GM19193 (cell line): Measurements from ENCODE around the gene SMOC1.

ENCODE experiments used
- POLR2A ChIP-seq: IDR thresholded peaks from 4 replicates; pipeline ENCODE4 v1.6.1; 2011; ENCODE audit not compliant: insufficient read depth, insufficient read length; ENCODE audit errors: extremely low read depth

The SMOC1 gene

DNA sequence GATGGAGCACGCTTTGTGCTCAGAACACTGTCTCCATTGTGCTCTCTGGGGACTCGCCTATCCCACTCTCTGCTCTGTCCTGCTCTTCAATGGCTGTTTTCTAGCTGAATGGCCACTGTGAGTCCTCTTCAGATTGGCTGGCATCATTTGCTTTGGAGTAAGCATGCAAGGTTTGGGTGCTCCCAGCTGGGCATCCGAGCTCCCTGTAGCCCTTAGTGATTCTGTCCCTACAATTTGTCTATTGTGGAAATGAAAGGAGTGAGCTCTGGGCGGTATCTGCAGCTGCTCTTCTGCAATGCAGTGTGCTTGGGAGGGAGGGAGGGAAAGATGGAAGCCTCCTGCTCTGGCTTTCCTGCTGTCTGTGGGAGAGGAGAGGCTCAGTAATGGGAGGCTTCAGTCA is 84.8 kb downstream of the SMOC1 start:
- no peak for TF ChIP-seq POLR2A

DNA sequence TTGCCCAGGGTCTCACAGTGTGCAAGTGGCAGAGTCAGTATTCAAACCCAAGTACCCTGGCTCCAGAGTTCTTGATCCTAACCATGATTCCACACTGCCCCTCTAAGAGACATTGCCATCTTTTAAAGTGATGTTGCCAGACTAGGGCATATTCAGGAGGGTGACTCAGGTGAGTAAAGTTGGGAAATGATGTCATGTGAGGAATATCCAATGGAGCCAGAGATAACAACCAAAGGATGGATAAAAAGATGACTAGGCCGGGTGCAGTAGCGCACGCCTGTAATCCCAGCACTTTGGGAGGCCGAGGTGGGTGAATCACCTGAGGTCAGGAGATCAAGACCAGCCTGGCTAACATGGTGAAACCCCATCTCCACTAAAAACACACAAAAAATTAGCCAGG is 85.6 kb downstream of the SMOC1 start:
- TF ChIP-seq POLR2A: no peak

DNA sequence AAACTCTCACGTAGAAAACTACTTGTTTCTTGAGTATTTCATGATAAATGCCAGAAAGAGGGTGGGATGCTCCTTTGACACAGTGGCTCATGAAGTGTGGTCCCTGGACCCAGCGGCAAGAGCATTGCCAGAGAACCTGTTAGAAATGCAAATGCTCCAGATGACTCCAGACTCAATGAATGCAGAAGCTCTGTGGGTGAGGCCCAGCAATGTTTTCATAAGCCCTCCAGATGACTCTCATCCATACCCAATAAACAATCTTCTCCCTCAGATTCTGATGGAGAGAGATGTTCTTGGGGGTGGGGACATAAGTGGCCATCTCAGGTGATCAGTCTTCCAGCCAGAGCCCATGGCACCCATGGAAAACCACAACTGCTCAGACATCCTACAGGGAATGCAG is 88.9 kb downstream of the SMOC1 start:
- no peak for TF ChIP-seq POLR2A

DNA sequence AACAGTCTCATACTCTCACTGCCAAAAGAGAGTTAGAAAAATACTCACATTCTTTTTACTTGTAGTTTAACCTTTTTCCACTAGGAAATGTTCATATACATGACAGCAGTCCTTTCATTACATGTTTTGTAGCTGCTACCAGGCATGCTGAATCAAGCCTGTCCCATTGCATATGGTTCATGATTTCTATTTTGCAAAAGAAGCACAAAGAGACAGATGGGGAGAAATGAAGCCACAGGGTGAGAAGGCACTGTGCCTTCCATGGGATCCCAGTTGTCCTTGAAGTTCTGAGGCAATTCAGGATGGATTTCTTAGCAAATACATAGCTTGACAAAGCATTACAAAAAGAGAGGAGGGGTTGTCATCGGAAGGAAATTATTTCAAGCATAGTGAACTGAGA is 89.5 kb downstream of the SMOC1 start:
- no peak for TF ChIP-seq POLR2A

DNA sequence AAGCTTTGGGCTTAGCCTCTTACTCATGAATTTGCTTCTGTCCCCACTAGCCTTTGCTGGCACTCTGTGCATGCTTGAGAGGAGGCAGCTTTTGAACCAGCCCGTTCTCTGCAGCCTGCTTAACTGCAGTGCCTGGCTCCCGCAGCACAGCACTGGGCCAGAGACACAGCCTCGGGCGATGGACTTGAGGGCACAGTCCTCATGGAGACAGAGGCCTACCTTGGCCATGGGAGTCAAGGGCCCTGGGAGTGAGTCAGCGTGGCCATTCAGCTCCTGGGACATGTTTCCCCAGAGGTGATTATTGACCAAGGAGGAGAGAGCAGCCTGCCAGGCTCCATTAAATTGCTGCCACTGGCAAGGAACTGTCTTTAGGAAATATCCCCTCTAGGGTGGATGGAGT is 93.5 kb downstream of the SMOC1 start:
- no peak for TF ChIP-seq POLR2A

DNA sequence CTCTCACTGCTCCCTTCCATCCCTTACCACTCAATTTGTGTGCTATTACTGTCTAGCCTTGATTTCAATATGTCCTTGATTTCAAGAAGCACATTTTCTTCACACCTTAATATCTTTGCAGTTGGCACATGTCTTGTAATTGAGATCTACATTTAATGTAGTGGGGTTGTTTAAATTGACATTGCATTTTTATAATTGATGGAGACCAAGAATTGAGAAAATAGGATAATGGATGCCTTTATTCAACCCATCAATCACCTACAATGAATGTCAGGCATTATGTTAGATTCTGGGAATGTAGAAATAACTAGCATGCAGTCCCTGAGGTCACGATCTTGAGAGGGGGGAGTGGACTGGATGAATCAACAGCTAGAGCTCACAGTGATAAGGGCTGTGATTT is 94.6 kb downstream of the SMOC1 start:
- TF ChIP-seq POLR2A: no peak

DNA sequence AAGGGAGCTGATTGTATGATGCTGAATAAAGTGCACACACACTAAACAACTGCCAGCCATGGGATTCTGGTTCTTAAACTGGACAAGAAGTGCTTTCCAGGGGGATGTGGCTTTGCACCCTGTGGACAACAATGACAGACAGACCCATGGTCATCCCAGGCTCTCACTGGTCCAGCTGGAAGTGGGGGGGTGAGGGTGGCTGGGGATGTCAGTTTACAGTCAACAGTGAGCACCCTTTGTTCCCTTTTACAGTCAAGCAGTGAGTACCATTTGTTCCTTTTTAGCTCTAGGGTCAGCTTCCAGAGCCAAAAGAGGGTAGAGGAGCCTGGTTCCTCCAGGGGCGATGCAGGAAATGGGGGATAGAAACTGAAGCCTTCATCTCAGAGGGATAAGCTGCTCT is 100.7 kb downstream of the SMOC1 start:
- TF ChIP-seq POLR2A: no peak

DNA sequence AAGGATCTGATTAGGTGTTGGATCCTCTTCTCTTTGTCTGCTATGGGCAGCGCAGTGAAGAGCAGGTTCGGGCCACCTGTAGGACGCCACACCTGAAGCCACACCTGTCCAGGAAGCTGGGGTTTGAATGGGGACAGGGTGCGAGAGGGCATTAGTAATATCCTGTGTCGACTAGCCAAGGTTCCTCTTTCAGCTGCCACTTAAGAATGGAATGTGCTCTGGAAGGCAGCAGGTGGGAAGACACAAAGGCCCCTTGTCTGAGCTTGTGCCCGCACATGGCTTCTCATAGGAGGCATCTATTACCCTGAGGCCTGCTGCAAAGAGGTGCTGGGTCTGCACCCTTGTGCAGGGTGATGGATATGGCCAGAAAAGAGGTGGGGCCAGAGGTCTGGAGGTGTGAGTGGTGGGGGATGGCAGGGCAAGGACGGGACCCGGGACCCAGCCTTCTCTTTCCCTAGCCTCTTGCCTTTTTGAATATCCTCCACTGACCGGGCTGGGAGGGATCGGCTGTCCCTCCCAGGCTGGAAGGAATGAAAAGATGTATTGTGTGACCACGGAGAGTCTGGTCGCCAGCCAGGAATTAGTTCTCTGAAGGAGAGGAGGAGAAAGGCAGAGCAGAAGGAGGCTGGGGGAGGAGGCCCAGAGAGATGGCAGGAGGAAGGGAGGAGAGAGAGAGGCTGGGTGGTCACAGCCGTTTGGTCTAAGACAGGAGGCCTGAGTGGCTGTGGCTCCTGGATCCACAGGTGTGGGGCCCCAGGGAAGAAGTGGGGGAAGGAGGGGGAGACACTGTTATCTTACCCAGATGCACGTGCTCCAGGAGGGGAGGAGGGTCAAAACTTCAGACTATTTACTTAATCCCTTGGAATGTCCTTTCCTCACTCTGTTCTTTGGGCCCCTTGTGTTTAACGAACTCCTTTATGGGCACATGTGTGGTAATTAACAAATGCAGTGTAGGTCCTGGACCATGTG is 101.5 kb downstream of the SMOC1 start:
- no peak for TF ChIP-seq POLR2A

DNA sequence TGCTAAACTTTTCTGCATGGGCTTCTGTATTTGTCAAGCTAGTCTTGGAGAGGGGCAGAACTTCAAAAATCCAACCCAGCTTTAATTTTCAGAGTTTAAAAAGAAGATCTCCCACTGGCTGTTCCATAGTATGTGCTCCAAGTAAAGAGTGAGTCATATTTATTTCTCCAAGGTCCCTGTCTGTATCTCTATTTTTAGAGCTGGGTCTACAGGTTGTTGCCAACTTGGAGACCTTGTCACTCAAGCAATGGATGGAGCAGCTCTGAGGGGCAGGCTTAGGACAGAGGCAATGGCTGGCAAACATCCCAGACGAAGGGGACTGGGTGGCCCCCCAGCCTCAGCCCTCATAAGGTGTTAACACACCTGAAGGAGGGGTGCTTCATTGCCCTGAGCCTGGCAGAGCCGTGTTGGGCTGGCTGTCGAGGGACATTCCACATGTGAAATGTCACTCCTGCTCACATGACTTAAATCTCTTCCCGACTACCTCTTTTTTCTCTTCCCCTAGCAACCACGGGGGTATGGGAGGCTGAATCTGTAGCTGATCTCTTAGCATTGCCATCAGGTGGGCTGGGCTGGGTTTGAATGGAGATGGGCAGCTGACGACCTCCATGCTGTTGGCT is 103.1 kb downstream of the SMOC1 start:
- TF ChIP-seq POLR2A: no peak

DNA sequence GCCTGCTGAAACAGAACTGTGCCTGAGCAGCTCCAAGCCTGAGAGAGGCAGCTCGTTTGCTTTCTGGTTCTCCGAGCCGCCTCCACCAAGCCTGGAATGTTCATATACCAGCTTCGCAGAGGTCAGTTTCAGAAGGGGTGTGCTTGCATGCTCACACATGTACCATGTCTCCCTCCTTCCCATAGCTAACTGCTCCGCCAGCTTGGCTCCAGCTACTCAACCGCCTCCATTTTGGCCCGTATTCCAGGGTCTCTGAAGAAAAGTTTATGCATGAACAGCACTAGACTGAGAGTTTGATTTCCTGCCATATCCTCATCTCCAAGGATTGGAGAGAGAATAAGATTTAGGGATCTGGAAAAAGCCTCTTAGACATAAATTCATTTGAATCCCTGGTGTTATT is 103.7 kb downstream of the SMOC1 start:
- no peak for TF ChIP-seq POLR2A

DNA sequence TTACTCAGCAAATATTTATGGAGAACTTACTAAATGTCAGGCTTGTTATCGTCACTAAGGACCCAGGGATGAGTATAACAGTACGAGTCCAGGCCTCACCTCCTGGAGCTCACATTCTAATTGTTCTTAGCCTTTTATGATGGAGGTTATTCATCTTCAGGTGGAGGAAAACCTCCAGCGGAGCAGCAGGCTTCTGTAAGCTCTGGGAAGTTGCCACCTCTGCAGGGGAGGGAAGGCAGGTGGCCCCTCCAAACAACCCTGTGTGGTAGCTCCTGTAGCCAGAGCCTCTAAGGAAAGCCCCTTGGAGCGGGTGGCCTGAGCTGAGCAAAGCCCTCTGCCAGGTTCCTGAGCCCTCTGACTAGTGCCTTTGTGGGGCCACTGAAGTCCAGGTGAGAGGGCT is 104.1 kb downstream of the SMOC1 start:
- no peak for TF ChIP-seq POLR2A

DNA sequence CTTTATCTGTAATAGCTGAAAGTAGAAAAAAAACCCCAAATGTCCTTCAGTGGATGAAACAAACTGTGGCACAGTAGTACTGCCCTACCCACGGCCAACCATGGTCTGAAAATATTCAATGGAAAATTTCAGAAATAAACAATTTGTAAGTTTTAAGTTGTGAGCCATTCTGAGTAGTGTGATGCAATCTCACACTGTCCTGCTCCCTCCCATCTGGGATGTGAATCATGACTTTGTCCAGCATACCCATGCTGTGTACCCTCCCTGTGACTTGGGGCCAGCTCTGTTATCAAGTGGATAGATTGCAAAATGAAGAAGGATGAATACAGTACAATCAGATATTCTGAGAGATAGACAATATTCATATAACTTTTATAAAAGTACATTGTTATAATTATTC is 106.2 kb downstream of the SMOC1 start:
- TF ChIP-seq POLR2A: no peak

DNA sequence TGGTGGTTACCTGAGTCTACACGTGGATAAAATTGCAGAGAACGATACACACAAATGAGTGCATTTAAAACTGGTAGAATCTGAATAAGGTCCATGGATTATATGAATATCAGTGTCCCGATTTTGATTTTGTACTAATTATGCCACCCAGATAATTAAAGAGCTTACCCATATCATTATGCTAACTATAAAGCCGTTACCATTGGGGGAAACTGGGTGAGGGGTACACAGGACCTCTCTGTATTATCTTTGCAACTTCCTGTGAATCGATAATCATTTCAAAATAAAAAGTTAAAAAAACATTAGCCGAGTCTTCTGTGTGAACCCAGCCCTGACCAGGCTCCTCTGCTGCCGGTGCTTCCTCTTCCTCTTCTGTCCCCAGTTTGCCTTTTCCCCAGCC is 107.1 kb downstream of the SMOC1 start:
- TF ChIP-seq POLR2A: no peak

DNA sequence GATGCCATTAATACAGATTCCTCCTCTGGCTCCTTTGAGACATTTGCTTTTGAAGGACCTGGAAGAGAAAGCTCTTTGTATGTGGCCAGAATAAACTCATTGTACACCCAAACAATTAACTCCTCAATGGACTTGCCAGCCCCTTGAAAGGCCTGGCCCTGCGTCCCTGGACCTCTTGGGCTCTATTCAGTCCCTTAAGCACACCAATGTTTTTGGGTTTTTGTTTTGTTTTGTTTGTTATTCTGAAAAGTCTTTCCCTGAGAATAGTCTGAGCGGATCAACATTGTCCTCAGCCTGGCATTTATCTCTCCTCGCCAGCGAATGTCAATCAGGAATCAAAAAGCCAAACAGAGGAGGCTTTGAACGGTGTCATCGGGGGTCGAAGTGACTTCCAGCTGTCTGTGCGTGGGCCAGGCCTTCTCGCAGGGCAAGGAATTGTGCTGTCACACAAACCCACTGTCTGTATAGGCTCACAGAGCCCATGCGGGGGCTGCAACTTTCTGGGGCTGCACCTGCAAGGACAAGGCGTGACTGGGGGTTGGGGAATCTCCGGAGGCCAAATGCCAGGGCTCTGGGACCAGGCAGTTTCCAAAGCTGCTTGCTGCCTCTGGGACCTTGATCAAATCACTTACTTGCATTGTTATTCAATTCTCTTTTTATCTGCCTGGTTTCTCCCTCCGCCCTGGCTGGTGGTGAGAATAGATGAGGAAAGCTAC is 108.3 kb downstream of the SMOC1 start:
- no peak for TF ChIP-seq POLR2A

DNA sequence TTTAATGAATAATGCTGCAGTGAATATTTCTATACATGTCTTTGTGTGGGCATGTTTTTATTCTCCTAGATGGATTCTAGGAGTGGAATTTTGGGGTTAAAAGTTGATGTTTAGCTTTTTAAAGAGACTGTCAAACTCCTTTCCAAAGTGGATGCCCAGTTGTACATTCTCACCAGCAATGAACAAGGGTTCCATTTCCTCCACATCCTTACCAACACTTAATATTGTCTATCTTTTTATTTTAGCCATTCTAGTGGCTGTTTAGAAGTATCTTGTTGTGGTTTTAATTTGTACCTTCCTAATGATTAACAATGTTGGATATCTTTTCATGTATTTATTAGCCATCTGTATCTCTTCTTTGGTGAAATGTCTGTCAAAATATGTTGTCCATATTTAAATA is 109.8 kb downstream of the SMOC1 start:
- no peak for TF ChIP-seq POLR2A
